NK-92 (cell line): Measurements from ENCODE around the gene SHISA9.

Experiments
- DNase-seq: peaks from one replicate; lab custom pipeline; 2025; ENCODE audit not compliant: unreplicated experiment; lab: John Stamatoyannopoulos, UW

SHISA9 gene

DNA sequence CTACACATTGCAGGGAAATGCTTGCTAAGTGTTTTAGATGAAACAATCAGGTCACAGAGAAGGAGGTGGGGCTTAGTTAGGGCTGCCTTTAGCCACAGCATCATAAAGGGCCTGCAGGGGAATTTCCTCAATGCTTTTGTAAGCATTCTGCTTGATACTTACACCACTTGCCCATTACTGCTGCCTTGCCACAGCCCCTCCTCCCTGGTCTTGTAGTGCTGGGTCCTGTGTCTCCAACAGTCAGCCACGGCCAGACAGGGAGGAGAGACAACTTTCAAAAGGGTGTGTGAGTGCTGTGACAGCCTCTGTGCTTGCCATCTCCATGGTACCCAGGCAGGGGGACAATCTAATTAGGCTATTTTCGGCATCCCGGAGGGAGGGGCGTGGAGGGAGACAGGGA lies 111.2 kb downstream of the SHISA9 start:
- no peak for DNase-seq

DNA sequence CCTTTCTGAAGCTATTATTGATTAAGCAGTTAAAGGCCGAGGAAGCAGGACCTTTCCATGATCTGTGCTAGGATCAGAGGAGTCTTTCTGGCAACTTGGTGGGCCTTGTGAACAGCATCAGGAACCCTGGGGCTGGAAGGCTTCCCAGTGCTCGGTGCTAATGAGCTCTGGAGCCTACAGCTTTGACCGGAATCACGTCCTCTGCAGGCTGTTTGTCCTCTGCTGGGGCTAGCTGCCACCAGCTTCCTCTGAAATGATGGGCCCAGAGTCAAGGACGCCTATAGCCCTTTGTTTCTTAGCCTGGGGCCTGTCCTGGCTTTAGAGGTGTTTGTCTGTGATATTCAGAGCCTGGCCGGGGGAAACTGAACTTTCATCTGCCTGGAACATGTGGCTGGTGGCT lies 111.6 kb downstream of the SHISA9 start:
- no peak for DNase-seq

DNA sequence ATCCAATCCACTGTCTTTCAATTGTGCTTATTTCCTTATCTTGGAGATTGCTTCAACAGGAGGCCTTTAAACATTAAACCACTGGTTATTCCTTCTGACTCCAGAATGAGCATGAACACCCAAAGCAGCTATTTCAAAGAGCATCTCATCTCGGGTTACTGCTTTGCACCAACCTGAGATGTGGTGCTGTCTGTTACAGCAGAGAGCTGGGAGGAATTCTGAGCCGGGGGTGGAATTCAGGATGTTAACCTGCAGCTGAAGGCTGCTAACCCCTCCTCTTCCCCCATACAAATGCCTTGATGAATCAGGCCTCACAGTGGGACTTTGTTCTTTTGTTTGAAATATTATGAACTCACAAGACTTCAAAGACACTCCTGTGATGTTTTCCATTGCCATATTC lies 113.1 kb downstream of the SHISA9 start:
- DNase-seq, result no peak

DNA sequence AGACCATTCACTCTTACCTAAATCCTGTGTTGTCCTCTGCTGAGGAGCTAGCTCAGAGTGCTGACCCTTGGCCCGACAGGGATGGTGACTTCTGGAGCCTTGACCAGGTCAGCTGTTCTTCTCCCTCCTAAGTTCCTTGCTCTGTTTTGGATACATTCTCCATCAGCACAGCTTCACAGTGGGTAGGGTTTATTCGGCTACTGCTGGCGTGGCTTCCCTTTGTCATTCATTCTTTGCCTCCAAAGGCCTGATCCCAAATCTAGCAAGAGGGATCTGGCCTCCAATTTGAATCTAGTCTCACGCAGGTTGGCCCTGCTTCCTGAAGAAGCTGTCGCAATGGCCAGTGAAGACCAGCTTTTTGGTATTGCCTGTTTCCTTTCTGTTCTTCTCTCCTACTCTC lies 116.6 kb downstream of the SHISA9 start:
- no peak for DNase-seq

DNA sequence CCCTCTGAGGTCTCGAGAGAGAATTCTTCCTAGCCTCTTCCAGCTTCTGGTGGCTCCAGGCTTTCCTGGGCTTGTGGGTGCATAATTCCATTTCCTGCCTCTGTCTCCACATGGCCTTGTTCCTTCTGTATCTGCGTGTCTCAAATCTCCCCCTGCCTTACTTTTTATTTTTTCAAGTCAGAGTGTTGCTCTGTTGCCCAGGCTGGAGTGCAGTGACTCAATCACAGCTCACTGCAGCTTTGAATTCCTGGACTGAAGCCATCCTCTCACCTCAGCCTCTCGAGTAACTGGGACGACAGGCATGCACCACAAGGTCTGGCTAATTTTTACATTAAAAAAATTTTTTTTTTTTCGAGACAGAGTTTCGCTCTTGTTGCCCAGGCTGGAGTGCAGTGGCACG lies 120.6 kb downstream of the SHISA9 start:
- no peak for DNase-seq

DNA sequence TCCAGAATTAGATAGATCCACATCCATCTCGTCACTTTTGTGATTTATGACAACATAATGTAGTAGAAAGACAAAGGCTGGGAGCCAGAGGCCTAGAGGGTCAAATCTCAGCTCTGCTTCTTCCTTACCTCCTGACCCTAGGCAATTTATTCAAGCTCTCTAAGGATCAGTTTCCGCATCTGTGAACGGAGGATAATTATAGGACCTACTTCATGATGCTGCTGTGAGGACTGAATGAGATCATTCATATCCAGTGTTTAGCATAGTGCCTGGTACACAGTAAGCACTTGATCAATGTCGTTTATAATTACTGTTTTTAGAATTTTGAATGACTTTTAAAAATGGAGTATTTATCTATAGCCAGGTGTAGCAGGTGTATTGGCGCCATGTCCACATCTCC lies 128.4 kb downstream of the SHISA9 start:
- no peak for DNase-seq

DNA sequence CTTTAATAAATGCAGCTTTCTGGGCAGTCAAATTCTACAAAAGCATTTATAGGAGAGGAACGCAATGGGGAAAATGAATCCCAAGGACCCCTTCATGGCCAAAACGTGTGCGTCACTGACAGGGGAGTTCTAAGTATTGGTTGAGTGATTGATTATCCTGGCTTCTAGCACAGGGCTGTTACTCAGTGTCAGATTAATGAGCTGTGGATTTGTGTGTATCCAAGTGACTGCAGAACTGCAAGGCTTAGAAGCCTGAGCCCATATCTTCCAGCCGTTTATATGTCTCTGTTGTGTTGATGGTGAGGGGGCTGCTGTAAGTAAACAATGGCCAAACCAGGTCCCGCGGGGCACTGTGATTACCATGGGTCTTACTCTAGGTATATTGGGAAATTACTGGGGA lies 129.4 kb downstream of the SHISA9 start:
- no peak for DNase-seq

DNA sequence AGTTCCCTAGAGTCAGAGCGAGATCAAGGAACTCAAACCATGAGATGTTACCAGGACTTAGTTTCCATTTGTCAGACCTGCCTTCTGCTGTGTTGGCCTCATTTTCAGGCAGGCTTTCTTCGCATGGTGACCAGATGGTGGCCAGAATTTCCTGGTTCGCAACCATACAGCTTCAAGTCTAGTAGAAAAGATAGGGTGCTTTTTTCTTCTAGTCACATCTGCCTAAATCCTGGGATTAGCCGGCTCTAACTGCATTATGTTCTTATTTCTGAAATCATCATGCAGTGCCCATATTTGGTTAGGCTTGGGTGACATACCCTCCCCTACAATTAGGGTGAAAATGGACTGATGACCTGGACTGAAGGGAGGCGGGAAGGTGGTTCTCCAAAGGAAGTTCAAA lies 131.5 kb downstream of the SHISA9 start:
- no peak for DNase-seq

DNA sequence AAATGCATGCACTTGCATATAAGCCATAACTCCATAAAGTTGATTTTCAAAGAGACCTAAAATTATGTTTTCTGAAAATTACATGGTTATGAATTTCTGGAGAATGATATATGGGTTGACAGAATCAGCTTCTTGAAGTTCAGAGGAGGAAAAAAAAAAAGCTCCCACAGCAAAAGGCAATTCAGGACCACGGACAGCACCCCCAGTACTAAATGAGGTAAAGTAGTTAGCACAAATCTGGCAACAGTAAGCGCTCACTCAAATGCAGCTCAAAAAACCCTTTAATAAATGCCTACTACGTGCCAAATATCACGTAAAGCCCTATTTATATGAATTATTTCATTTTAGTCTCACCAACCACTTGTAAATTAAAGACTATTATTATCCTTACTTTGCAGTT lies 135.2 kb downstream of the SHISA9 start:
- no peak for DNase-seq

DNA sequence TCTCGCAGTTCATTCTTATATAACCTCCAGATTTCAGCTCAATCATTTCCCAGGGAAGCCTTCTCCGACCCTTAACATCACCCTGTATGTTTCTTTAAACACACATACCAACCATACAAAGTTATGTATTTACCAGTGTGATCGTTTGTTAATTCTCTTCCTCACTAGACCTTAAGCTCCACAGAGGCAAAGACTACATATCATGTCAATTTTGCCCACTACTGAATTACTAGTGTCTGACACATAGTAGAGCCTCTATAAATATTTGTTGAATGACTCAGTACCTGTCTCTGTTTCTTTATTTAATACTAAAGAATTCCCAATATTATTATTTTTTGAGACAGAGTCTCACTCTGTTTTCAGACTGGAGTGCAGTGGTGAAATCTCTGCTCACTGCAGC lies 137.2 kb downstream of the SHISA9 start:
- DNase-seq, result no peak

DNA sequence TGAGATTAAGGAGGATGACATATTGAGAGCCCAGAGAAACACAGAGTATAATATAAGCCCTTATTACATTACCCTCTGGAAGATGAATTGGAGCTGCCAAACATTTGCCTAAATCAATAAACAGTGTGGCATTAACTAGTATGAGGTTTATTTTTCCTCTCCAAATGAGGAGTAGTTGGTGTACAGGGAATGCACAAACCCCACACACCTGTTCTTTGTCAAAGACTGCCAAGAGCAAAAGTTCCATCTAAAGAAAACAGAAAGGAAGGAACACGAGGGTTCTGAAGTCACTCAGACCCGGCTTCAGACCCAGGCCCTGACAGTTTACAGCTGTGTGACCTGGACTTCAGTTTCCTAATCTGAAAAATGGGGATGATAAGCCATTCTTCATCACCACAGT lies 138.1 kb downstream of the SHISA9 start:
- DNase-seq, result no peak

DNA sequence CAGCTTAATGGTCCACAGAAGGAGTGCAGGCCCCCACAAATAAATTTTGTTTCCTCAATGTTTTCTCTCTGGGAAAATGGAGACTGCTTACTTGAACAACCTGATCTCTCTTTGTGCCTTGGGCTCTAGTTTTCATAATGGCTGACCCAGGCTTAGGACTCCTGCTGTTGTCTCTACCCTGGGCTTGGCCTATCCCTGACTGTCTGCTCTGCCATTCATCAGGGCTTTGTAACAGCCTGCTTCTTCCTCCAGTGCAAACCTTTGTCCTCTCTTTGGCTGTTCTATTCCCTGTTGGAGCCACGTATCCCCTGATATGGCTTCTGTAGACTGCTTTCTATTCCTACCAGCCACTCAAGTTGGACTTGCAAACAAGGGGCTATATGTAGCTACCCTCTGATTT lies 139.8 kb downstream of the SHISA9 start:
- no peak for DNase-seq

DNA sequence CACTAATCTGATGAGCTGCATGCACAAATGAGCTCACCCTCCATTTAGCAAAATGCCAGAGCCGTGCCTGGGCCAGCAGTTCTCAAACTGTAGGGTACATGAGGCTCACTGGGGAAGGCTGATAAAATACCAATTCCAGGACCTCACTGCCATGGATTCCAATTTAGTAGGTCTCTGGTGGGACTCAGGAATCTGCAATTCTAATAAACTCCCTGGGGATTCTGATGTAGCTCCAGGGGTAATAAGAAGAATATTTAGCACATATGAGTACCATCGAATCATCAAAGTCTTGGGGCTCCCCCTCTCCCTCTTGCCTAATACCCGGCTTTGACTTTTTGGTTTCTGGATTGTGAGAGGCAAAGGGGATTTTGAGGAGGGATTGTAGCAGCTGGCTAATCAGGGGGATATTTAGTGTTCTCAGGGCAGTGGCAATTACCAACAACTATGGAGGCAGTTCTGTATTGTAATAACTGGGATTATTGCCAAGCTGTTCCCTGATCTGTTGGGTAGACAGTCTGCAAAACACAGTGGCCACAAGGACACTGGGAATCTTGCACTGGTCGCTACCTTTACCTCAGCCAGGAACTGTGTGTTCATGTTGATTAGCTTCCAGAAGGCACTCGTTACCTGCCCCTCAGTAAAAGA lies 140.4 kb downstream of the SHISA9 start:
- DNase-seq, result no peak

DNA sequence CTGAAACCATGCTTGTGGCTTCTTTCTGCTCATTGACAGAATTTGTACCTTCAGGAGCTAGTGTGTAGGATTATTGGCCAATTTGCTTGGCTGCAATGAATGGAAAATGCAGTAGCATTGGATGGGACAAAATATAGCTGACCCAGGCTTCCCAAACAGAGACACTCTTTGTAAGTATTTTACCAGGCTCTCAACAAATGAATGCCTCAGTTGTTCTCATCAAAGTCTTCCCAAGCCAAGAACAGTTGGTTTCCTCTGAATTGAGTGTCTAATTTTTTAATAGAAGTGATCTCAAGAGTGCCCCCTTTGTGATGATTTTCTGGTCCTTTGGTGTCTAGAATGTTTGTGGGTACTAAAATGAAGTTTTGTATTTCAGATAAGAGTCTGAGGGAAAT lies 140.9 kb downstream of the SHISA9 start:
- no peak for DNase-seq

DNA sequence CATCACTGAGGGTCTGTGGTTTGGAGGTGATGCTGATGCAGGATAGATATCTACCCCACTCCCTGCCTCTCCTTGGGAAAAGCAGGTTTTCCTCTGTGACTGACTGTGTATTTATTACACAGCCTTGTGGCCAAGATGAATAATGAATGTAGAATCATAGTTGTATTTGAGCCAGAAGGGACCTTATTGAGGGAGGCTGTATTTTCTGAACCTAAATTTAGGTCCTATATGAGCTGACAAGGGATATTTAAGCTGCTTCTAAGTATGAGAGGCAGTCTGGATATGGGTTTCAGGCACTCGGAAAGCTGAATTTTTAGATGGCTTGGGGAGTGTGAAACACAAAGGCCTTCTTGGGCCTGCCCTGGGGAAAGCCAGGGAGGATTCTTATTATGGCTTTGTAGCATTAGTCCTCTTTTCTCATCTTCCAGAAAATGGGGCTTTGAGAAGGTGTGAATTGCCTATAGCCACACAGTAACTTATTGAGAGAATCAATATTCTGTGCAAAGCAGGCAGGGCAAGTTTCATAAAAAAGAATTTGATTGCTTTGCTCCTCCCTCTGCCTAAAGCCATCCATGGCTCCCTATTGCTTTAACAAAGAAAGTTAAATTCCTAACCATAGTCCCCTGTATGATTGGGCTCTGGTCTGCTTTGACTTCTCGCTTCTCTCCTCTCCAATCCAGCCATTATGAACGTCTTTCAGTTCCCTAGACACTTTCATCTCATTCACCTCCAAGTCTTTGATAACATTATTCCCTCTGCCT lies 144.8 kb downstream of the SHISA9 start:
- no peak for DNase-seq

DNA sequence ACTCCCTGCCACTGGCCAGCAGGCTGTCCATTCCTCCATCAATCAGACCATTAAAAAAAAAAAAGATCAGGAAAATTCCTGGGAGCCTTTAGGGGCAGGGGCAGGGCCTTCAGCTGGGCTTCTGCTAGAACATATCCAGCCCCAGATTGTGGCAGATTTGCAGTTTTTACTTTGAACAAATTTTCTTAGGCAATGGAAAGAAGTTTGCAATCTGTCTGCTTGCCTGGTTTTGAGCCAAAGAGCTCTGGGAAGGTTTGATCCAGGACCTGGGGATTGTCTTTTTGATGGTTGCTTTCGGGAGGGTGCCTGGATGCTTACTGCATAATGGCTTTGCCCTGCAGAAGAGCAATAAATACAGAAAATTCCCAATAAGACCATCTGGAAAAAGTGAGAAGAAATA lies 145.9 kb downstream of the SHISA9 start:
- no peak for DNase-seq

DNA sequence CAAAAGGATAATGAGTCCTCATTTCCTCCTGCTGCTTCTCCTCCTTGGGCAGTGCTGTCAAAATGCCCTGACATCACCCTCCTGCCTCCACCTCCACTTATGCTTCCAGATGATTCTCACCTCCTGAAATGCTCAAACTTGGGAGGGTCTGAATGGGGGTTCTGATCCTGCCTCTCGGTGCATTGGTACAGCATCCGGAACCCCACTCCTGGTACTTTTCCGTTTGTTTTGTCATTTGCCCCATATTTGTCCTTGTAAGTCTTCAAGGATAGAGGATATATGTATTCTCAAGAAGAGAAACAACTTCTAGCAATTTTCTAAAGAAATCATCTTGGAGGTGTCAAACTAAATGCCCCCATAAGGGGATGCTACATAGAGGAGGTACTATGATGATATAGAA lies 148.3 kb downstream of the SHISA9 start:
- DNase-seq, result no peak

DNA sequence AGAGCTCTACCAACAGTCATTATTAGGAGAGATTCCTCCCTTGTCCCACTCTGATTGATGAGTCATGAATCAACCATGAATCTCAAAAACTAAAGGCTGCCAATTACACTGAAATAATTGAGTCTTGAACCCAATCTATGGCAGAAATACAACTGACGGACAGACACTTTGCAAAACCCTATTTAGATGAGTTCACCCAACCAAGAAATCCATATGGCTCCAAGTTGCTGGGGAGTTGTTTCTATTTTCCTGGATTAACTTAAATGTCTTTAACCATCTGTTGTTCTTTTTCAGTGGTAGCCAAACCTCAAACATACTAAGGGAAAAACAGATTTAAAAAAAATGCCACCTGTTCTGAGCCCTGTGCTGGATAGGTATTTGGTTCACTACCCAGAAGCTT lies 151.0 kb downstream of the SHISA9 start:
- DNase-seq, result no peak

DNA sequence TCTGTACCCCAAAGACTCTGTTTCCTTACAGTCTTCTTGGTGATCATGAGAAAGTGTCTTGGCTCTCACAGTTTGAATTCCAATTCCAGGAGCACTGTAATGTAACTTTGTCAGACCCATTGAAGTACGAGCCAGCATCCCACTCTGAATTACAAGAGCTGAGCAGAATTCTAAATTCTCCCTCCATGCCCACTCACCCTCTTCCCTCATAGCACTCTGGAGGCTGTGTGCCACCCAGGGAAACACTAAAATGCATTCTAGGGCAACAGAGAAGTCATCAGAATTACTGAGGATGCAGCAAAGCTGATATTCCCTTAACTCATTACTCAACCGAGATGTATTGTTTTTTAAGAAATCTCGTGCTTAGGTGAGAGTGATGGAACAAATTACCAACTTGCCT lies 154.1 kb downstream of the SHISA9 start:
- no peak for DNase-seq

DNA sequence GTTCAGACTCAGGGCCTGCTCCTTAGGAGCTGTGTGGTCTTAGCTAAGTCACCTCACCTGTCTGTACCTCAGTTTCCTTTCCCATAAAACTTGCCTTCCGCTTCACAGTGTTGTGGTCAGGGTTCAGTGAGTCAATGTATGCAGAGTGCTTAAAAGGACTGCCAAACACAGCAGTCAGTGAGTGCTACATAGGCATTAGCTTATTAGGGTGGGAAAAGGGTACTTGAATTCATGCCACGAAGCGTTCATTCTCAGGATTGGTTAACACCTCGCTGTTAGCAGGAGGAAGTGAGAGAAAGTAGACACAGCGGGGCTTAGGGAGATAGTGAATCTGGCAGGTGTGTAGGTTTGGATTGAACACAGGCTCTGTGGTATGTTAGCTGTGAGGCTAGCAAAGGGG lies 155.2 kb downstream of the SHISA9 start:
- no peak for DNase-seq

DNA sequence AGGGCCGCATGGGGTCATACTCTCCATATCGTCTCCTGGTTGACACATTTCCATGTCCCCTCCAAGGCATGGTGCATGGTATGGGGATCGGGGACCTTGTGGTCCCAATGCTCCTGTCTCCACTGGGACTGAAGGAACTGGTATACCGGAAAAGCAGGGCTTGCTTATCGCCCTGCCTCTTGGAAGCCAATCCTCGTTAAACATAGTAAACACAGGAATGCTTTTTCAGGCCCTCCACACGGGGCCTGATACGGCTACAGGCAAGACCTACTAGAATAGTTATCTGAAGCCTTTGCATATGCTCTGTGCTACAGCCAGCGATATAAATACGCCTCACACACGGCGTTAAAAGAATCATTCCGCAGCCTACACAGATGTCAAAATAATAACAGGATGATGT lies 159.5 kb downstream of the SHISA9 start:
- no peak for DNase-seq

DNA sequence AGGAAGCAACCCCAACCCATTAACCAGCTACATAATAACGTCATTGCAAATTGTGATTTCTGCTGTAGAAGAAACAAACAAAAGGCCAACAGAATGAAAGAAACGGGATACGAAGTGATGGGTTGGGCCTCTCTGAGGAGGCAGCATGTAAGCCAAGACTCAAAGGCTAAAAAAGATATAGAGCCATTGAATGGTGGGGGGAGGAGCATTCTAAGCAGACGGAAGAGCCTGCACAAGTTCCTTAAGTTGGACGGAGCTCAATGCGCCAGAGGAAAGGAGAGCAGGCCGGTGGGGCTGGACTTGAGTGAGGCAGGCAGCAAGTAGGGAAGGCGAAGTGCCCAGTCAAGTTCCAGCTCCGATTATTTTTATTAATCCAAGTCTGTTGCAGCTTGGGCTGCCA lies 160.3 kb downstream of the SHISA9 start:
- DNase-seq, result no peak

DNA sequence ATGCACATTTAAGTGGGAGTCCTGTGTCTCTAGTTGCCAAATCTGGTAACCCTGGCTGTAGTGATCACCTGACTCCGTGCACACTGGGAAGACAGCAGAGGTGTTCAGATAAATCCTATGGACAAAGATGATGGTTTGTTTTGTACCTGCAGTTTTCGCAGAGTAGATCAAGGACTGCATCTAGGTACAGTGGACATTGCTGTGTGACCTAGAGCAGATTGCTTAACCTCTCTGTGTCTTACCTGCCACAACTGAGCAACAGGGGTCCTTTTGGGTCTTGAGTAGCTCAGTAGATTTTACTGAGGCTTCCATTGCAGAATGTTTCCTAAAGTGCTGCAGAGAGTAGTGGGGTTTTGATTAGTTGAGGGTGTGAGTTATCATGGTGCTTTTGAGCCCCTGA lies 160.8 kb downstream of the SHISA9 start:
- DNase-seq, result no peak
